Epithelial cell of prostate (primary cell): ENCODE measurements around the gene GIMAP5.

Experiments
- DNase-seq: peaks from one replicate; pipeline ENCODE4 v3.0.0-alpha.2; 2011; ENCODE audit warnings: low read depth, low spot score
- H3K27ac ChIP-seq: fragments of 450-650 bp; 2 replicates; pipeline ENCODE4 v1.5.1; 2017; ENCODE audit warnings: mild to moderate bottlenecking

GIMAP5 gene

GRCh38 chr7:150737265-150738055, at the start of gene GIMAP5:
Gene GIMAP5 (plus strand): TSS chr7:150737418. CDS start chr7:150740885, 3,467 bp downstream.
- no peak within 1 kb of the TSS for H3K27ac ChIP-seq

GRCh38 chr7:150688630-150689029, 48.6 kb upstream of the GIMAP5 start:
- no peak for DNase-seq
- no peak overlapping the region for H3K27ac ChIP-seq

More at GRCh38 chr7:150737265-150738055, at the start of gene GIMAP5:
- DNase-seq, result no peak

- no peak for DNase-seq
- no peak overlapping the region for H3K27ac ChIP-seq
Measured at GRCh38 chr7:150695654-150696053, 41.6 kb upstream of the GIMAP5 start.

- DNase-seq, result no peak
- no peak overlapping the region for H3K27ac ChIP-seq
Measured at GRCh38 chr7:150703209-150703608, 34.0 kb upstream of the GIMAP5 start.

GRCh38 chr7:150715293-150715692, 21.9 kb upstream of the GIMAP5 start:
- H3K27ac ChIP-seq, result no peak overlapping the region
- DNase-seq, result no peak

GRCh38 chr7:150715738-150716137, 21.5 kb upstream of the GIMAP5 start:
- no peak overlapping the region for H3K27ac ChIP-seq
- no peak for DNase-seq

GRCh38 chr7:150716368-150716767, 20.9 kb upstream of the GIMAP5 start, which contains the start of gene GIMAP1:
Gene GIMAP1 (plus strand): TSS chr7:150716613. CDS start chr7:150719048, 2,435 bp downstream.
- no peak within 1 kb of the TSS for H3K27ac ChIP-seq
- DNase-seq, result no peak

GRCh38 chr7:150716939-150717338, 20.3 kb upstream of the GIMAP5 start:
- H3K27ac ChIP-seq, result no peak overlapping the region
- DNase-seq, result no peak

GRCh38 chr7:150717814-150718420, 19.3 kb upstream of the GIMAP5 start:
- DNase-seq, result no peak

GRCh38 chr7:150719436-150719835, 17.8 kb upstream of the GIMAP5 start:
- DNase-seq, result no peak
- no peak overlapping the region for H3K27ac ChIP-seq

More at GRCh38 chr7:150717814-150718420, 19.3 kb upstream of the GIMAP5 start:
- H3K27ac ChIP-seq, result no peak overlapping the region

GRCh38 chr7:150719960-150720891, 17.0 kb upstream of the GIMAP5 start:
- no peak overlapping the region for H3K27ac ChIP-seq
- DNase-seq, result no peak

GRCh38 chr7:150721970-150722373, 15.2 kb upstream of the GIMAP5 start:
- DNase-seq, result no peak
- H3K27ac ChIP-seq, result no peak overlapping the region

- no peak overlapping the region for H3K27ac ChIP-seq
- no peak for DNase-seq
Measured at GRCh38 chr7:150722431-150722931, 14.7 kb upstream of the GIMAP5 start.

GRCh38 chr7:150723467-150723866, 13.8 kb upstream of the GIMAP5 start:
- no peak overlapping the region for H3K27ac ChIP-seq
- no peak for DNase-seq

GRCh38 chr7:150727381-150727780, 9.8 kb upstream of the GIMAP5 start:
- DNase-seq, result no peak

GRCh38 chr7:150728011-150728410, 9.2 kb upstream of the GIMAP5 start:
- no peak for DNase-seq
- no peak overlapping the region for H3K27ac ChIP-seq

More at GRCh38 chr7:150727381-150727780, 9.8 kb upstream of the GIMAP5 start:
- no peak overlapping the region for H3K27ac ChIP-seq

- H3K27ac ChIP-seq, result no peak overlapping the region
- no peak for DNase-seq
Measured at GRCh38 chr7:150728609-150729008, 8.6 kb upstream of the GIMAP5 start.

GRCh38 chr7:150731916-150732315, 5.3 kb upstream of the GIMAP5 start:
- no peak overlapping the region for H3K27ac ChIP-seq
- DNase-seq, result no peak

- no peak overlapping the region for H3K27ac ChIP-seq
- no peak for DNase-seq
Measured at GRCh38 chr7:150732786-150733481, 4.3 kb upstream of the GIMAP5 start.
